Measurements from ENCODE around the gene TMEM107.

The TMEM107 gene

GRCh38 chr17:8125947-8126490 lies 50.2 kb downstream of the TMEM107 start:
- TF ChIP-seq CTCF (IDR thresholded peaks at IDR 0.05; ENCODE audit: control insufficient read depth, extremely low read depth, insufficient read depth) = no peak
- DNase-seq (ENCODE audit: low read depth) = no peak
- peak overlapping the region; percentile 82 for H3K4me3 ChIP-seq (ENCODE audit: low read depth, low read length)

GRCh38 chr17:8125154-8125946 lies 50.8 kb downstream of the TMEM107 start:
- no peak for DNase-seq (ENCODE audit: low read depth)
- TF ChIP-seq CTCF (IDR thresholded peaks at IDR 0.05; ENCODE audit: control insufficient read depth, extremely low read depth, insufficient read depth) = no peak
- peak overlapping the region; percentile 82 for H3K4me3 ChIP-seq (ENCODE audit: low read depth, low read length)

GRCh38 chr17:8124350-8125153 lies 51.6 kb downstream of the TMEM107 start:
- no peak for DNase-seq (ENCODE audit: low read depth)
- TF ChIP-seq CTCF (IDR thresholded peaks at IDR 0.05; ENCODE audit: control insufficient read depth, extremely low read depth, insufficient read depth) = 0 out of 2 replicates have a peak, but pooled peaks have one; percentile 1

GRCh38 chr17:8123695-8124349 lies 52.4 kb downstream of the TMEM107 start, which contains the start of gene HES7:
Gene HES7 (minus strand): TSS chr17:8124106. CDS start chr17:8124084, 22 bp downstream.
- no peak for DNase-seq (ENCODE audit: low read depth)
- TF ChIP-seq CTCF (IDR thresholded peaks at IDR 0.05; ENCODE audit: control insufficient read depth, extremely low read depth, insufficient read depth) = no peak
- peak within 1 kb of the TSS; percentile 58 for H3K4me3 ChIP-seq (ENCODE audit: low read depth, low read length)

More at GRCh38 chr17:8124350-8125153, 51.6 kb downstream of the TMEM107 start:
- H3K4me3 ChIP-seq (ENCODE audit: low read depth, low read length) = peak overlapping the region; percentile 58

- DNase-seq (ENCODE audit: low read depth) = no peak
- peak overlapping the region; percentile 58 for H3K4me3 ChIP-seq (ENCODE audit: low read depth, low read length)
Observed at GRCh38 chr17:8122924-8123694, 53.1 kb downstream of the TMEM107 start.

More at GRCh38 chr17:8122924-8123694, 53.1 kb downstream of the TMEM107 start:
- no peak for TF ChIP-seq CTCF (IDR thresholded peaks at IDR 0.05; ENCODE audit: control insufficient read depth, extremely low read depth, insufficient read depth)
